Stimulated activated CD4-positive, alpha-beta T cell treated with anti-CD3 and anti-CD28 coated beads, Interleukin-2, amount 100 ng/mL, for 48 hours (primary cell): Measurements from ENCODE around the gene ZCCHC7.

Experiments used
- DNase-seq, 2 donors: peaks; one replicate each; pipeline ENCODE4 v3.0.0-alpha.2; 2020

The ZCCHC7 gene

GRCh38 chr9:37342493-37342892 is 222.1 kb downstream of the ZCCHC7 start:
- no peak for DNase-seq

- no peak for DNase-seq
These were observed 222.5 kb downstream of the ZCCHC7 start for GRCh38 chr9:37342895-37343294.

- DNase-seq = no peak
These were observed 223.3 kb downstream of the ZCCHC7 start for GRCh38 chr9:37343724-37344123.

- DNase-seq = no peak
These were observed 224.7 kb downstream of the ZCCHC7 start for GRCh38 chr9:37345038-37345437.

- DNase-seq = no peak
These were observed 228.5 kb downstream of the ZCCHC7 start for GRCh38 chr9:37348917-37349316.

GRCh38 chr9:37350486-37351190 is 230.3 kb downstream of the ZCCHC7 start:
- DNase-seq = no peak

- no peak for DNase-seq
These were observed 233.4 kb downstream of the ZCCHC7 start for GRCh38 chr9:37353791-37354190.

- DNase-seq = no peak
These were observed 242.1 kb downstream of the ZCCHC7 start for GRCh38 chr9:37362430-37362829.

- DNase-seq = no peak
These were observed 242.8 kb downstream of the ZCCHC7 start for GRCh38 chr9:37363124-37363523.

GRCh38 chr9:37364136-37364535 is 243.8 kb downstream of the ZCCHC7 start:
- DNase-seq = no peak

- DNase-seq = no peak
These were observed 244.5 kb downstream of the ZCCHC7 start for GRCh38 chr9:37364751-37365360.

GRCh38 chr9:37369671-37370070 is 249.3 kb downstream of the ZCCHC7 start:
- DNase-seq = no peak

GRCh38 chr9:37370282-37370681 is 249.9 kb downstream of the ZCCHC7 start:
- no peak for DNase-seq

- no peak for DNase-seq
These were observed 250.7 kb downstream of the ZCCHC7 start for GRCh38 chr9:37370968-37371563.

- peak in 1 of 2 donors; percentile 6 for DNase-seq
These were observed 251.4 kb downstream of the ZCCHC7 start for GRCh38 chr9:37371565-37372464.

GRCh38 chr9:37372839-37373238 is 252.5 kb downstream of the ZCCHC7 start:
- DNase-seq = no peak

- DNase-seq = no peak
These were observed 253.2 kb downstream of the ZCCHC7 start for GRCh38 chr9:37373621-37374020.

- no peak for DNase-seq
These were observed 254.5 kb downstream of the ZCCHC7 start for GRCh38 chr9:37374892-37375291.

GRCh38 chr9:37377688-37378612 is 257.6 kb downstream of the ZCCHC7 start:
- DNase-seq = no peak

- DNase-seq = no peak
These were observed 258.2 kb downstream of the ZCCHC7 start for GRCh38 chr9:37378613-37379004.

GRCh38 chr9:37379835-37380234 is 259.5 kb downstream of the ZCCHC7 start:
- DNase-seq = no peak

GRCh38 chr9:37380570-37380969 is 260.2 kb downstream of the ZCCHC7 start:
- DNase-seq = no peak
